ENCODE results near the gene KRTAP10-11.
"Not testable (repeated sequence)": the region's sequence is repeated elsewhere in the genome, so short reads cannot be mapped to it uniquely, and the experiment has no call there.

The KRTAP10-11 gene

DNA sequence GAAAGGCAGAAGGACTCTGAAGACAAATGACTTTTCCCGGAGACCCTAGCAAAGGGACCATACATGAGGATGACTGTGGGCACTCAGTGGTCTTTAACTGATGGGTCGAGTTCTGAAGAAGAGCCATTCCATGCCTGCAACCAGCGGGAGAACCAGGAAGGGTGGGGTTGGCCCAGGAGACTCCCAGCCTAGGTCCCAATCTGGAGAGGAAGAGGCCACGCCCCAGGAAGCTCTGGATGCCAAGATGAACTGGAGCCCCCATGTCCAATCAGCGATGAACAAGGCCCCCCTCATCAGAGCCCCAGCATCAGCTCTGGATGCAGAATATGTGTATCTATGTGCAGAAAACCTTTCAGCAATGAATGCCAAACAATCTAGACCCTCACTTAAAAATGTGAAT, 5.5 kb upstream of the KRTAP10-11 start:
- no peak for DNase-seq

- no peak for DNase-seq
Observed at GRCh38 chr21:44643741-44644310, 2.4 kb upstream of the KRTAP10-11 start.

GRCh38 chr21:44644878-44645277, 1.3 kb upstream of the KRTAP10-11 start:
- no peak for DNase-seq

- DNase-seq = no peak
Observed at GRCh38 chr21:44647222-44647552, 973 bp downstream of the KRTAP10-11 start.

GRCh38 chr21:44648557-44649311, 2.5 kb downstream of the KRTAP10-11 start:
- DNase-seq = no peak

- no peak for DNase-seq
Observed at GRCh38 chr21:44649521-44650100, 3.4 kb downstream of the KRTAP10-11 start.

- DNase-seq = no peak
Observed at GRCh38 chr21:44650265-44650972, 4.2 kb downstream of the KRTAP10-11 start.

DNA sequence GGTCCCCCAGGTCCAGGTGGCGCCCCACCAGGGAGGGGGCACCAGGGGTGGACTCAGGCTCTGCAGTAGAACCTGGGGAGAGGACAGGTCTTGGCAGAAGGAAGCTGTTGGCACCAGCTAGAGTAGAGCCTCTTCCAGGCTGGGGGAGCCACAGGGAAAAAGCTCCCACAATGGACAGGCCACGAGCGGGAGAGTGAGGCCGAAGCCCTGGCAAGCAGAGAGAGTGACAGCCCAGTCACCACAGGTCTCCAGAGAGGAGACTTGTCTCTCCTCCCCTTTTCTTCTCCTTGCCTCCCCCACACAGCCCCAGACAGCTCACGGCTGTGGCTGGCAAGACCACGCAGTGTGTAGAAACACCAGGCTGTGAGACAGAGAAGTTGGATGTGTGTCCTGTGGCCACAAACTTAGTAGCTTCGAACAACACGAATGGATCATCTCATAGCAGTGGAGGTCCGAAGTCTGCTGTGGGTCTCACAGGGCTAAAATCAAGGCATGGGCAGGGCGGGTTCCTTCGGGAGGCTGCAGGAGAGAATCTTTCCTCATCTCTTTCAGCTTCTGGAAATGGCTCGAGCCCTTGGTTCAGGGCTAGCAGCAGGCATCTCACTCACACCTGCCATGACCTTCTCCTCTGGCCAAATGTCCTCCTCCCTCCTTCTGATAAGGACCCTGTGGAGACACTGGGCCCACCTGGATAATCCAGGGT, 4.9 kb downstream of the KRTAP10-11 start:
- DNase-seq = no peak

- DNase-seq = no peak
Observed at GRCh38 chr21:44653123-44653522, 6.9 kb downstream of the KRTAP10-11 start.

GRCh38 chr21:44653656-44654575, 7.7 kb downstream of the KRTAP10-11 start:
- DNase-seq = peak; percentile 67

- no peak for DNase-seq
Observed at GRCh38 chr21:44654576-44655175, 8.5 kb downstream of the KRTAP10-11 start, which contains the start of gene KRTAP12-4. Gene KRTAP12-4, minus strand, starts transcription at chr21:44654659. Its CDS starts 45 bp downstream, at chr21:44654614.

DNA sequence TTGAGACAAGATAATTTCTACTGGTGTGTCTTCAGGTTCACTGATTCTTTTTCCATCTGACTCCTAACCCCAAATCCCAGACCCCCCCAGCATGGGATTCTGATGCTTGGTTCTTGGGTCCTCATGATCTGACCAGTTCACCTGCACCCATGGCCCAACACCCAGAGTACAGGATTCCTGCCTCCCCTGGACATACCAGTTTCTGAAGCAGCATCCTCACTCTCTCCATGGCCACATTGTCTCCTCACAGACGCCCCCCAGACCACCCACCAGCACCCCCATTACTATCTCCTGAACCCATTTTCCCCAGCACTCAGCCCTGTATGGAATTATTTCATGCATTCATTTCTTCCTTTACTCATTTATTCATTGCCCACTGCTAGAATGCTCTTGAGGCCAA, 10.7 kb downstream of the KRTAP10-11 start:
- DNase-seq = no peak

DNA sequence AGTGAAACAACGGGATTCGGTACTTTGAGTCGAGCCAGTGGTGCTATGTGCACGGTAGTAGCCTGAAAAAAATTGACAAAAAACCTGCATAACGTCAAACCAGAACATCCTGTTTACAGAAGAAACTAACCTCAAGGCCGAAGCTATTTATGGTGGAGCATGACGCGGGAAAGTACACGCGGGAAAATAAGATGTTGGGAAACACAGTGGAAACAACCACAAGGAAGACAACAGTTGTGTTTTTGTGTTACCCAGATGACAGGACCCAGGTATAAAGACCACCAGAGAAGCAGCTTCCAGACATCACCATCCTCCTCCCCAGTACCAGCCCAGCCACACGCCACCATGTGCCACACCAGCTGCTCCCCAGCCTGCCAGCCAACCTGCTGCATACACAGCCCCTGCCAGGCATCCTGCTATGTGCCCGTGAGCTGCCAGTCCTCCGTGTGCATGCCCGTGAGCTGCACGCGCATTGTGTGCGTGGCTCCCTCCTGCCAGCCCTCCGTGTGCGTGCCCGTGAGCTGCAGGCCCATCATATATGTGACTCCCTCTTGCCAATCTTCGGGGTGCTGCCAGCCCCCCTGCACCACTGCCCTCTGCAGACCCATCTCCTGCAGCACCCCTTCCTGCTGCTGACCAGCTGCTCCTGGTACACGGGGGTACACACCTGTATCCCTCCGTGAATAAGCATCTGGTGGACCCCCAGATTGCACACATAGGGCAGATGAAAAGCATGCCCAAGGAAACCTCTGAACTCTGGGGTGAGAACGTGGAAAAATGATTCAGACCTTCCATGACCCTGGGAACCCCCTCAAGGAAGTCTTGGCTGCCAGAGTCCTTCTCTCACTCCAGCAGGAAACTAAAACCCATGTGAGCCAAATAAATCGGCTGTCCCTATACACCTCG, 11.7 kb downstream of the KRTAP10-11 start, which contains the start of gene KRTAP12-3:
TSS of gene KRTAP12-3 (plus strand) at position 298 of the 906 bp plus-strand sequence. CDS start at position 346, 48 bp downstream.
- peak; percentile 49 for DNase-seq

- no peak for DNase-seq
Observed at GRCh38 chr21:44658541-44658910, 12.3 kb downstream of the KRTAP10-11 start.

- DNase-seq = no peak
Observed at GRCh38 chr21:44658913-44659595, 12.8 kb downstream of the KRTAP10-11 start.

- DNase-seq = not testable (repeated sequence)
Observed at GRCh38 chr21:44661567-44661966, 15.4 kb downstream of the KRTAP10-11 start.

DNA sequence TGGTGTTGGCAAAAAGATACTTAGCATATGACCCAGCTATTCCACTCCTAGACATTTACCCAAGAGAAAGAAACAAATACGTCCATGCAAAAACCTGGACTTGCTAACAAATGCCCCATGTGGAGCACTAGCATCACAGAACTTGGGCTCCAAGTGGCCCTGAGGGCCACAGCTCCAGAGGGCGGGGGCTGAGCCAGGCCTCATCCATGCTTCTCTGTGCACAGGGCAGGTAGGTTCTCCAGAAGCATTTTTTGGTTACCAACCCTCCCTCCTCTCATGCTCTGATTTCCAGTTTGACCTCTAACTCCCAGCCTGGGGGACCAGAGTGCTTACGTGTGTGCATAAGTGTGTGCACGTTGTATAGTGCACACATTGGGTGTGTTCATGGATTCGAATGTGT, 18.5 kb downstream of the KRTAP10-11 start:
- DNase-seq = no peak

DNA sequence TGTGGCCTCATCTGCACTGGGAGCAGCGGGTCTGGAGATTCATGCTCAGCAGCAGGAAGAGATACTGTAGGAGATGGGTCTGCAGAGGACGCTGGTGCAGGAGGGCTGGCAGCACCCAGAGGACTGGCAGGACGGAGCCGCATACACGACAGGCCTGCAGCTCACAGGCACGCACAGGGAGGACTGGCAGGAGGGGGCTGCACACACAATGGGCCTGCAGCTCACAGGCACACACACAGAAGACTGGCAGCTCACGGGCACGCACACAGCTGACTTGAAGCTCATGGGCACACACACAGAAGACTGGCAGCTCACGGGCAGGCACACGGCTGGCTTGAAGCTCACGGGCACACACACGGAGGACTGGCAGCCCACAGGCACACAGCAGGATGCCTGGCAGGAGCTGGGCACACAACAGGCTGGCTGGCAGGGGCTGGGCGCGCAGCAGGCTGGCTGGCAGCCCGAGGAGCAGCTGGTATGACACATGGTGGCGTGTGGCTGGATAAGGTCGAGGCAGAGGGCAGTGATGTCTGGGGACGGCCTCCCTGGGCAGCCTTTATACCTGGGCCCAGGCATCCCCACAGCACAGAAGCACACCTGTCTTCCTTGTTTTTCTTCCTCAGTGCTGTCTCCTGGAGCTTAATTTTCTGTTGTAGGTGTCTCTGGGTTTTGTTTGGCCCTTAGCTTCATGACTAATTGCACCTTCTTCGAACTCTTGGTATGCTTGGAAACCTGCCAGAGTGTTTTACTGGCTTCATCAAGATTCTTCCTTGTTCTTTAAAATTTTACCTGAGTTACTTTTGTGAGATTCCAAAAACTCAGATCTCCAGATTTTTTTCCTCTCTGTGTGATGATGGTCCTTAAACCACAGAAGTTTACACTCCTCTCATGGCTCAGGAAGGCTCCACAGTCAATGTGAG, 20.4 kb downstream of the KRTAP10-11 start, which contains the start of gene KRTAP12-2:
TSS of gene KRTAP12-2 (minus strand) at position 527 of the 920 bp plus-strand sequence. CDS start at position 486, 41 bp downstream.
- DNase-seq = no peak

All from activated gamma-delta T cell treated with Interleukin-2 at 50 U/mL for 16 hours (primary cell).